ENCODE results near the gene DYRK1A. TPM values are rescaled to one million over a fixed set of nuclear protein-coding genes. Genes with fewer than 3 reads are reported as not detected.

Gene DYRK1A
- total RNA-seq, 4 donors from 2014 or later, result 71.5 to 116 (median 90.9) TPM

- WGBS, 2 donors (ENCODE audit: low coverage in 1 of 2), result 40 to 53% methylated on average over 2 to 5 of the region's 5 CpGs
- H3K27ac ChIP-seq, result no peak overlapping the region
These were observed 95.7 kb downstream of the DYRK1A start for GRCh38 chr21:37462087-37462861.

GRCh38 chr21:37463083-37463801, 96.7 kb downstream of the DYRK1A start:
- intact Hi-C loops (cut with DNase I; ENCODE audit: low total_unique reads) (no loop called here), in situ Hi-C loops (cut with MboI; ENCODE audit: low pct_ligation_motif_present in 1 of 4, low pct_unique_long_range_greater_than_20kb in 1 of 4, low sequenced_read_pairs in 3 of 4) (no loop called here)
- 25 to 33% methylated on average over 4 to 6 of the region's 6 CpGs for WGBS, 2 donors (ENCODE audit: low coverage in 1 of 2)
- H3K36me3 ChIP-seq, result no peaks in the 10 kb centered on the region
- peaks cover 13 to 60% (median 30%) of the 10 kb centered on the region in 4 donors for H3K4me1 ChIP-seq
- DNase-seq, result no peak
- no peaks in the 10 kb centered on the region for H3K9me3 ChIP-seq
- H3K27ac ChIP-seq, result peak overlapping the region in 1 of 4 donors; percentile 39
- no peaks in the 10 kb centered on the region for H3K27me3 ChIP-seq
- H3K4me3 ChIP-seq, result no peak overlapping the region
- TF ChIP-seq EP300 (IDR thresholded peaks at IDR 0.05; ENCODE audit: low read depth) (no peak), POLR2AphosphoS5 (IDR thresholded peaks at IDR 0.05) (no peak), CTCF (IDR thresholded peaks at IDR 0.05) (peak; percentile 52 to 86 (median 63)), POLR2A (IDR thresholded peaks at IDR 0.05) (no peak)

More at GRCh38 chr21:37462087-37462861, 95.7 kb downstream of the DYRK1A start:
- no peak for DNase-seq
- TF ChIP-seq POLR2A (IDR thresholded peaks at IDR 0.05) (no peak), POLR2AphosphoS5 (IDR thresholded peaks at IDR 0.05) (no peak), EP300 (IDR thresholded peaks at IDR 0.05; ENCODE audit: low read depth) (no peak), CTCF (IDR thresholded peaks at IDR 0.05) (no peak)
- H3K4me1 ChIP-seq, result peaks cover 13 to 67% (median 33%) of the 10 kb centered on the region in 4 donors
- in situ Hi-C loops (cut with MboI; ENCODE audit: low pct_ligation_motif_present in 1 of 4, low pct_unique_long_range_greater_than_20kb in 1 of 4, low sequenced_read_pairs in 3 of 4), result no loop called here
- H3K9me3 ChIP-seq, result no peaks in the 10 kb centered on the region
- intact Hi-C loops (cut with DNase I; ENCODE audit: low total_unique reads), result no loop called here
- H3K27me3 ChIP-seq, result no peaks in the 10 kb centered on the region
- no peaks in the 10 kb centered on the region for H3K36me3 ChIP-seq
- H3K4me3 ChIP-seq, result no peak overlapping the region

DNA sequence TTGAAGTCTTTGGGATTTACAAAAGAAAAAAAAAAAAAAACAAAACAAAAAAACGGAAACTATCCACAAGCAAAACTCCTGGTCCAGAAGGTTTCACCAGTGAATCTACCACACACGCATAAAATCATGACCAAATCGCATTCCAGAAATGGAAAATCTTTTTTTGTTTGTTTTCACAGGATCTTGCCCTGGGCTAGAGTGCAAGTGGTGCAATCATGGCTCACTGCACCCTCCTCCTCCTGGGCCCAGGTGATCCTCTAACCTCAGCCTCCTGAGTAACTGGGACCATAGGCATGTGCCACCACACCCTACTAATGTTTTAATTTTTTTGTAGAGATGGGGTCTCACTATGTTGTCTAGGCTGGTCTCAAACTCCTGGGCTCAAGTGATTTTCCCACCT, 100.5 kb downstream of the DYRK1A start:
- peaks cover 7 to 28% (median 15%) of the 10 kb centered on the region in 4 donors for H3K4me1 ChIP-seq
- no peak for TF ChIP-seq POLR2A (IDR thresholded peaks at IDR 0.05)
- TF ChIP-seq CTCF (IDR thresholded peaks at IDR 0.05), result no peak
- no peak for TF ChIP-seq EP300 (IDR thresholded peaks at IDR 0.05; ENCODE audit: low read depth)
- TF ChIP-seq POLR2AphosphoS5 (IDR thresholded peaks at IDR 0.05), result no peak
- in situ Hi-C loops (cut with MboI; ENCODE audit: low pct_ligation_motif_present in 1 of 4, low pct_unique_long_range_greater_than_20kb in 1 of 4, low sequenced_read_pairs in 3 of 4) (no loop called here), intact Hi-C loops (cut with DNase I; ENCODE audit: low total_unique reads) (no loop called here)
- no peaks in the 10 kb centered on the region for H3K36me3 ChIP-seq
- H3K9me3 ChIP-seq, result no peaks in the 10 kb centered on the region
- DNase-seq, result no peak
- whole genome bisulfite sequencing, 2 donors (ENCODE audit: low coverage in 1 of 2), result 95 to 97% methylated on average over 3 of the region's 3 CpGs
- H3K27ac ChIP-seq, result no peak overlapping the region
- no peaks in the 10 kb centered on the region for H3K27me3 ChIP-seq
- no peak overlapping the region for H3K4me3 ChIP-seq

- 92 to 96% methylated on average over 4 of the region's 4 CpGs for WGBS, 2 donors (ENCODE audit: low coverage in 1 of 2)
- peaks cover 0 to 18% (median 1%) of the 10 kb centered on the region in 4 donors for H3K4me1 ChIP-seq
- H3K9me3 ChIP-seq, result no peaks in the 10 kb centered on the region
- no peak overlapping the region for H3K4me3 ChIP-seq
- in situ Hi-C loops (cut with MboI; ENCODE audit: low pct_ligation_motif_present in 1 of 4, low pct_unique_long_range_greater_than_20kb in 1 of 4, low sequenced_read_pairs in 3 of 4), result no loop called here
- intact Hi-C loops (cut with DNase I; ENCODE audit: low total_unique reads), result no loop called here
- H3K27ac ChIP-seq, result no peak overlapping the region
- H3K36me3 ChIP-seq, result peaks cover 0 to 4% (median 0%) of the 10 kb centered on the region in 4 donors
- TF ChIP-seq CTCF (IDR thresholded peaks at IDR 0.05) (no peak), POLR2A (IDR thresholded peaks at IDR 0.05) (no peak), POLR2AphosphoS5 (IDR thresholded peaks at IDR 0.05) (no peak), EP300 (IDR thresholded peaks at IDR 0.05; ENCODE audit: low read depth) (no peak)
- H3K27me3 ChIP-seq, result no peaks in the 10 kb centered on the region
- DNase-seq, result no peak
These were observed 102.3 kb downstream of the DYRK1A start for GRCh38 chr21:37468909-37469308.

Data from transverse colon (tissue), 4 donors.